ENCODE results near the gene CSTF1.

The CSTF1 gene

GRCh38 chr20:56443654-56444540, 51.5 kb downstream of the CSTF1 start:
- Mint-ChIP-seq H3K4me1 (peaks cover 32% of the 10 kb centered on the region), H3K27me3 (no peaks in the 10 kb centered on the region), H3K9me3 (no peaks in the 10 kb centered on the region), H3K27ac (peak overlapping the region; percentile 68), H3K4me3 (no peak overlapping the region), H3K36me3 (peaks cover 16% of the 10 kb centered on the region)

GRCh38 chr20:56445130-56445529, 52.7 kb downstream of the CSTF1 start:
- Mint-ChIP-seq H3K27ac (peak overlapping the region; percentile 65), H3K27me3 (no peaks in the 10 kb centered on the region), H3K36me3 (peaks cover 16% of the 10 kb centered on the region), H3K4me3 (no peak overlapping the region), H3K9me3 (no peaks in the 10 kb centered on the region), H3K4me1 (peaks cover 21% of the 10 kb centered on the region)

GRCh38 chr20:56445540-56445939, 53.1 kb downstream of the CSTF1 start:
- Mint-ChIP-seq H3K4me1 (peaks cover 17% of the 10 kb centered on the region), H3K27me3 (no peaks in the 10 kb centered on the region), H3K27ac (no peak overlapping the region), H3K36me3 (peaks cover 16% of the 10 kb centered on the region), H3K4me3 (no peak overlapping the region), H3K9me3 (no peaks in the 10 kb centered on the region)

GRCh38 chr20:56447227-56447626, 54.8 kb downstream of the CSTF1 start:
- Mint-ChIP-seq H3K36me3 (peaks cover 16% of the 10 kb centered on the region), H3K4me3 (no peak overlapping the region), H3K4me1 (peaks cover 8% of the 10 kb centered on the region), H3K27ac (no peak overlapping the region), H3K9me3 (no peaks in the 10 kb centered on the region), H3K27me3 (no peaks in the 10 kb centered on the region)

- Mint-ChIP-seq H3K27ac (no peak overlapping the region), H3K27me3 (no peaks in the 10 kb centered on the region), H3K36me3 (peaks cover 15% of the 10 kb centered on the region), H3K9me3 (no peaks in the 10 kb centered on the region), H3K4me1 (peaks cover 3% of the 10 kb centered on the region), H3K4me3 (no peak overlapping the region)
These were observed 57.0 kb downstream of the CSTF1 start for GRCh38 chr20:56449459-56449858.

DNA sequence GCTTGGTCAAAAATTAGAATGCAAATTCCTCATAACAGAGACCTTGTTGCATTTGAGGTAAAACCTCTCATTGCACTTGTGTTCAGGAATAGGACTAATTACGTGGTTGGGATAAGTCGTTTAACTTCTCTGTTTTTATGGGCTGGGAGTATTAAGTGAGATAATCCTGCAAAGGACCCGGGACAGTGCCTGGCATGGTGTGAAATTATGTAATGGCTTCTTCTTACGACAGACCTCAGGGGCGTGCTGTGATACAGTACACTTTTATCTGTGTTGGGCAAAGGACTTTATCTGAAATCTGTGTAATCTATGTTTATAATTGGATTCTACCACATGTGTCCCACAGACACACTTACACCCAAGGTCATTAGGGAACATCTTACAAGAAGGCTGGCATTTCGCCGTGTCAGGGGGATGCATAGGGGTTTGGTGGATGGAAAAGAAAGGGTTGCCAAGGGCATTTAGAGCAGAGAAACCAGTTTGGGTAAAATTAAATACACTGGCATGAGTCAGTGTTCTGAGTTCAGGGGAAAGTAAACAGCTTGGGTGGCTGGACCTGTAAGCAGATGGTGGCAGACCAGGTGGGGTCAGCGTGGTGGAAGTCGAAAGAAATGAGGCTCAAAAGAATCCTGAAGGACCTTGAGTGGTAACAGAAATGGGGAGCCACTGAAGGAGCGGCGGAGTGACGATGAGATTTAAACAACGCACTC, 58.8 kb downstream of the CSTF1 start:
- H3K4me3 Mint-ChIP-seq, result no peak overlapping the region
- no peaks in the 10 kb centered on the region for H3K9me3 Mint-ChIP-seq
- H3K27ac Mint-ChIP-seq, result peak overlapping the region; percentile 36
- H3K27me3 Mint-ChIP-seq, result no peaks in the 10 kb centered on the region
- H3K36me3 Mint-ChIP-seq, result peaks cover 14% of the 10 kb centered on the region
- peaks cover 11% of the 10 kb centered on the region for H3K4me1 Mint-ChIP-seq

DNA sequence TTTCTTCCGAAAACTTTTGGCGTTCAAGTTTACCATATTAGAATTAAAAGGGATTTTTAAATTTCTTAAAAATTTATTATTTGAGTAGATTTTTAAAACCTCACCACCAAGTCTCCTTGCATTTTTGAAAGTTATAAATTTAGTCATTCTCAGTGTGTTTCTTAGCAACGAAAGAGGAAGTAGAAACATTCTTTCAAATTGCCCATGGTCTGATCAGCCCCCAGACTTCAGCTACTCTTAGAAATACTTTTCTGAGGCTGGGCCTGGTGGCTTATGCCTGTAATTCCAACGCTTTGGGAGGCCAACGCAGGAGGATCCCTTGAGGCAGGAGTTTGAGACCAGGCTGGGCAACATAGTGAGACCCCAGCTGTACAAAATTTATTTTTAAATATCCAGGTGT, 60.9 kb downstream of the CSTF1 start:
- H3K27ac Mint-ChIP-seq, result no peak overlapping the region
- no peaks in the 10 kb centered on the region for H3K27me3 Mint-ChIP-seq
- H3K36me3 Mint-ChIP-seq, result peaks cover 9% of the 10 kb centered on the region
- no peaks in the 10 kb centered on the region for H3K9me3 Mint-ChIP-seq
- no peak overlapping the region for H3K4me3 Mint-ChIP-seq
- H3K4me1 Mint-ChIP-seq, result peaks cover 11% of the 10 kb centered on the region

- no peaks in the 10 kb centered on the region for H3K9me3 Mint-ChIP-seq
- H3K4me1 Mint-ChIP-seq, result peaks cover 11% of the 10 kb centered on the region
- H3K36me3 Mint-ChIP-seq, result peaks cover 7% of the 10 kb centered on the region
- no peaks in the 10 kb centered on the region for H3K27me3 Mint-ChIP-seq
- no peak overlapping the region for H3K4me3 Mint-ChIP-seq
- peak overlapping the region; percentile 74 for H3K27ac Mint-ChIP-seq
These were observed 62.3 kb downstream of the CSTF1 start for GRCh38 chr20:56454754-56455153.

Measured in activated naive CD4-positive, alpha-beta T cell treated with anti-CD3 and anti-CD28 coated beads, Interleukin-2, amount 50 U/mL, for 24 hours (primary cell).